ACHN (cell line): ENCODE measurements around the gene LIF.

Experiments used
- DNase-seq: peaks from one replicate; pipeline ENCODE4 v3.0.0-alpha.2; 2015
- in situ Hi-C: cut with HindIII; loops from 2 replicates; pipeline ENCODE4 v1.10.0; 2017; ENCODE audit warnings: low sequenced_read_pairs, low pct_ligation_motif_present, low pct_unique_long_range_greater_than_20kb

Gene LIF

DNA sequence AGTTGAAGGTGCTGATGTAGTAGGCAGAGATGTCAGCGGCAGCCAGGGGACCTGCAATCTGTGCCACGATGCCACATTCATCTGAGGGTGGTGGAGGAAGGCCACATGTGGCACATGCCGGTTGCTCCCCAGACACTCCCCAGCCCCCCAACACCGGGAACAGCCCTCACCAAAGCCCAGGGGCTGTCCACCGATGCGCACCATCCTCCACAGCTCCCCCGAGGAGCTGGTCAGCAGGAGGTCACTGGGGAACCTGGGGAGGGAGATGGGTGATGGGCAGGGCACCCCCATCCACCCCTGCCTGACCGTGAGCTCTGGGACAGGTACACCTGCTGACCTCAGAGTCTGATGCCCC, 39.3 kb upstream of the LIF start:
- no peak for DNase-seq
- in situ Hi-C loops = no loop called here

DNA sequence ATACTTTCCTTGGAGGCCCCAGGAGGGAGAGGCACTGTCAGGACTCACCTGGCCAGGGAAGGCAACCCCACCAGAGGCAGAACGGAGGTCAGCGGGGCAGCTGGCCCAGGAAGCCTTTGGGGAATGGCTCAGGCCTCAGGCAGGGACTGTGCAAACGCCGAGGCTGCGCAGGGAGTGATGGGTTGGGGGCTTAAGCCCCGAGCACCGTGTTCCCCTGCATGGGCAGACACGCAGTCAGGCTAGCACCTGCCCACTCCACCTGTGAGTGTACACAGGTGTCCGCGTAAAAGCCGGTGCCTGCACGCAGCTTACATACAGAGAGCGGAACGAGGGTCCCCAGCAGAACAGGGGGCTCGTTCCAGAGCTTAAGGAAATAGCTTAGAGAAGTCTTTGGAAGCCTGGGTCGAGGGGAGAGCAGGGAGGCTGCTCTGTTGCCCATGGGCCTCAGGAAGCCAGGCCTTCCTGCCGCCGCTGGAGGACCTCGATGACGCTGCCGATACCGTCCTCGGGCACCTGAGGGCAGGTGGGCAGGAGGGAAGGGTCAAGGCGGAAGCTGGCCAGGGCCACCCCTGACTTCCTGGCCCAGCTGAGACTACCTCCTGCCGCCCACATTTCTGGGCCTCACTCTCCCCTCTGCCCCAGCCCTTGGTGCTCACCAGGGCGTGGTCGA, 38.8 kb upstream of the LIF start:
- in situ Hi-C loops = no loop called here
- no peak for DNase-seq

DNA sequence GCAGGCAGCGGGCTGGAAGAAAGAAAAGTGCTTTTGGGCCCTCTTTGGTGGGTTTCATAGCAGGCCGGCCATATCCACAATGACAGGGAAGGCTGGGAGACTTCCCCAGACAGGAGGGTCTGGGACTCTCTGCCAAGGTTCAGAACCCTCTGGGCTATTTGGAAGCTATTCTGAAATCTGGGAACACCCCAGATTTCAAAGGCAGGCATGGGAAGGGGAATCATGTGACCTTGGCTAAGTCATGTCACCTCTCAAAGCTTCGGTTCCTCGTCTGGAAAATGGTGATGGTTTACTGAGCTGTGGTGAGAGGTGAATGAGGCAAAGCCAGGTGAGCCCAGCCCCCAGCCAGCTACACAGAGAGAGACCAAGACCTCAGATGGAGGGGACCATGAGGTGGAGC, 38.1 kb upstream of the LIF start:
- no peak for DNase-seq
- in situ Hi-C loops = no loop called here

DNA sequence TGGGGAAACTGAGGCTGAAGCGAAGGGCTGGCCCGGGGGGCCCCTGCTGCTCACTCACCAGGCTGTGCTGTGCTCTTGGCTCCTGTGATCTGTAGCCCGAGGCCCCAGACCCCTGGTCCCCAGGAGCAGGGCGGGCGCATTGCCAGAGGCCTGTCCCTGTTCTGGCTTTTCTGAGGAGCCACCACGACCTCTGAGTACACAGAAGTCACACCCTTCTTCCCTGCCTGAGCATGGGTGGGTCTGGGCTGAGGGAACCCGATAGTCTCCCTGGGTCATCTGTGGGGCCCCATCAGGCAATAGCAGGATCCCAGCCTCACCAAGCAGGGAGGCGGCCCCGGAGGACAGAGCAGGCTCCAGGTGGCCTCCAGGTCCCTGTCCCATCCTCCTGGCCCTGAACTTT, 37.6 kb upstream of the LIF start:
- in situ Hi-C loops = no loop called here
- DNase-seq = no peak

DNA sequence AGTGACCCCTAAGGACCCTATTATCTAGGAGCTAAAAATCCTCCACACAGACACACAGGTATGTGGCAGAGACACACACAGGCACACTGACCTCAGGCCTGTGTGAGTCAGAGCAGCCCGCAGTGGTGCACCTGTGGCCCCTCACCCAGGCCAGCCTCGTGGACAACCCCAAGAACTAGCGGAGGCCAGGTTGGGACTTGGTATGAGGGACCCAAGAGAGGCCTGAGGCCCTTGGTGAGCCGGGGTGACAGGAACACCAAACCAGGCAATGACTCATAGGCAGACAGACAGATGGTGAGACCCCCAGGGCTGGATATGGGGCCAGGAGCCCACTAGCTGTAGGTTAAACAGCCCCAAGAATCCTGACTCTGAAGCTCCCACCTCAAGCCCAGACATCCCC, 36.8 kb upstream of the LIF start:
- DNase-seq = no peak
- in situ Hi-C loops = no loop called here

DNA sequence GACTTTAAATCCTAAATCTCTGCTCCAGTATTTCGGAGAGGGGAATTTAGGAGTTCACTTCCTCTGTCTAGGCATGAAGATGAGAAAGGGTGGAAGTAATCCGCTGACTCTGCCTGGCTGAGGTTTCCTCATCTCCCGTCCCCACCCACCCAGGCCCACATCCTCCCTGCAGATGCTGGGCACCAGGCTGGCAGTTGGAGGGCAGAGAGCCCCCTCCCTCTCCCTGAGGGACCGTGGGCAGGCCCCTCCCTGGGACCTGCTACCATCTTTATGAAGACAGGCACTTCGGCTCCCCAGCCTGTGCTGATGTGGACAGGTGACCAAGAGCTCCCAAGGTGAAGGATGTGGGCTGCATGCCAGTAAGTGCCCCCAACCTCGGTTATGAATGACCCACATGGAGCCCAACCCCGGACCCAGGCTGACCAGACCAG, 36.1 kb upstream of the LIF start:
- no peak for DNase-seq
- in situ Hi-C loops = no loop called here

DNA sequence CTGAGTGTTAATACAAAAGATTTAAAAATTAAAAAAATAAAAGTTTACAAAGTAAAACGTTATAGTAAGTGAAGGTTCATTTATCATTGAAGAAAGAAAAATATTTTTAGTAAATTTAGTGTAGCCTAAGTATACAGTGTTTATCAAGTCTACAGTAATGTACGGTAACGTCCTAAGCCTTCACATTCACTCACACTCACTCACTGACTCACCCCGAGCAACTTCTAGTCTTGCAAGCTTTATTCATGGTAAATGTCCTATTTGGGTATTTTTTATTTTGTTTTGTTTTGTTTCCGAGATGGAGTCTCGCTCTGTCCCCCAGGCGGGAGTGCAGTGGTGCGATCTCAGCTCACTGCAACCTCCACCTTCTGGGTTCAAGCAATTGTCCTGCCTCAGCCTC, 33.9 kb upstream of the LIF start:
- in situ Hi-C loops = no loop called here
- DNase-seq = no peak

DNA sequence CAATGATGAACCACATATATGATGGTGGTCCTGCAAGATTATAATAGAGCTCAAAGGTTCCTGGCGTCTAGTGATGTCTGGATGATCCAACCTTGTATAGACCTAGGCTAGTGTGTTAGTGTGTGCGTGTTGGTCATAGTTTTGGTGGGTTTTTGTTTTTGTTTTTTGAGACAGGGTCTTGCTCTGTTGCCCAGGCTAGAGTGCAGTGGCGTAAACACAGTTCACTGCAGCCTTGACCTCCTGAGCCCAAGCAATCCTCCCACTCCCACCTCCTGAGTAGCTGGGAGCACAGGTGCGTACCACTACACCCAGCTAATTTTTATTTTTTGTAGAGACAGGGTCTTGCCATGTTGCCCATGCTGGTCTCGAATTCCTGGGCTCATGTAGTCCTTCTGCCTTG, 33.4 kb upstream of the LIF start:
- in situ Hi-C loops = no loop called here
- no peak for DNase-seq

DNA sequence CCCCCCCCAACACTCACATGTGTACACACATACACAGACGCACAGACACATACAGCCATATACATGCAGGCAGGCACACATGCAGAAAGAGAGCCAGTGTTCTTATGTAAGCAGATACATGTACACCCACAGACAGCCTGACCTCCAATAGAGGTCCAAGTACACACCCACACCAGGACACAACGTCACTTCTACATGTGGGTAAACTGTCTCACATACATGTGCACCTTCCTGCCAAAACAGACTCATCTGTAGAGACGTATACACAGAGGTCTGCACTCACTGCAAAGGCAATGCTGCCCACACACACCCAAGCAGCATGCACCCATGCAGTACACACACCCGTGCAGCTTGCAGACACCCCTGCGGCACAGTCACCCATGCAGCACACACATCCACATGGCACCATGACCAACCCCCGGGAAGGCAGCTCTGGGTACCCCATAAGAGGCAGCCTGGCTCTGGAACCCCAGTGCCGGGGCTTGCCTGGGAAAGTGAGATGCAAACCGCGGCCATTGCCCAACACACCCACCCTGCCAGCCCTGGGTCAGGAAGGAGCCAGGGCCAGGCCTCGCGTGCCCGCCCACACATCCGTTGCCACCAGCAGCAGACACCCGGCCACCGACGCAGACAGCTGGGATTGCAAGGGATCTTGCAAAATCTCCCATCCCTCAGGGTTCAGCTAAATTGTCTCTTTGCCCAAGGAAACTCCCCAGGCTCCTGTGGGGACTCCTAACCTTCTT, 32.7 kb upstream of the LIF start:
- DNase-seq = no peak
- in situ Hi-C loops = no loop called here

DNA sequence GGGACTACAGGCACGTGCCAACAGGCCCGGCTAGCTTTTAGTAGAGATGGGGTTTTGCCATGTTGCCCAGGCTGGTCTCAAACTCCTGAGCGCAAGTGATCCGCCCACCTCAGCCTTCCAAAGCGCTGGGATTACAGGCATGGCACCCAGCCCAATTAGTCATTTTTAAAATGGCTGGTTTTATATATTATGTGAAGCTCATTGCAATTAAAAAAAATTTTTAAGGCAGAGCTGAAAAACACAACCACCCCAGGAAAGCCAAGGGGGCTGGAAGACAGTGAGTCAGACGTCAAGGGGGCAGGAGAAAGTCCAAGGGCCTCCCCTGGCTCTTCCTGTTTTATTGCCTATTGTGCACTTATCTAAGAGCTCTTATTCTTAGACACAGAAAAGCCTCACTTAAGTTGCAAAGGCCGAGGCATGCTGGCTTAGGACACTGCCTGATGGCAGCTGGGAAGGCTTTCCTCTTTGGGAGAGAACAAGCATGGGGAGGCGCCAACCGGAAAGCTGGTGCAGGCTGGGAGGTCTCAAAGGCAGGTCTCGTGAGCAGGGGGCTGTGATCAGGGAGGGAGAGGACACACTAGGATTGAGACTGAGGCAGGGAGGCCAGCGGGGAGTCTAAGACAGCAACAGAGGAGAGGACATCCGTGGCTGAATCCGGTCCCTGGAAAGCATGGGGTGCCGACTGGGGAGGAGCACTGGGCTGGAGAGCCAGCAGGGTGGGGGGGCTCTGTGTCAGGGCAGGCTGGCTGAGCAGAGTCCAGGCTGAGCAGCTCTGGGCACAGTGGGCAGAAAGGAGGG, 31.2 kb upstream of the LIF start:
- no peak for DNase-seq

DNA sequence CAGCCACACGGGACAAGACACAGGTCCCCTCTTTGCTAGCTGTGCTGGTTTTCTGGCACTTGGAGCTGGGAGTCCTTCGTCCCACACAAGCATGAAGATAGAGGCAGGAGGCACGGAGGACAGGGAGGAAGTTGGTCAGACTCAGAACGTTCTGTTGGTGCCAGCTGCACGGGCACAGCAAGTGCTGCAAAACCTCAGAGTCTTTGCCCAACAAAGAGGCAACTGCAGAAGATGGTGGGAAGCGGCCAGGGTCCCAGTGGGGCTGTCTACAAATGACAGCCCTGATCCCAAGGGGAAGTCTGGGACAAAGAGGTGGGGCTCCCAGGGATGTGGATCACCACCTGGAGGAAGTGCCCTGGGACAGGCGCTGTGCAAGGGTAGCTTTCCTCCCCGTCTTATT, 29.5 kb upstream of the LIF start:
- in situ Hi-C loops = no loop called here
- DNase-seq = no peak

More for the DNA sequence above, 31.2 kb upstream of the LIF start:
- in situ Hi-C loops = no loop called here

DNA sequence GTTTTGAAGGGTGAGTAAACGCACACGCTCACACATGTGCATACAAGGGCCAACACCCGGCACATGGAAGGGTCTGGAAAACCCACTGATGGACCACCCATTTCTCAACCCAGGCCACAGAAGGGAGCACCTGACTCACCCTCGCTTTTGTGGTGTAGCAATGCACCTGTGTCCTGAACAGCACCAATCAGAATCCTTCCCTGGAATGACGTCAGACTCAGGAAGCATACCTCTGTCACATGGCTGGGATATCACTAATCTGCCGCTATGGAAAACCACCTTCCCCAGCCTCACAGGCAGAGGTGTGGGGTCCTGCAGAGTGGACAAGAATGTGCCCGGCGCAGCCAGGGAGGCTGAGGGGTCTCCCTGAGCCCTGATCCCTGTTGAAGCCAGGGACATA, 29.1 kb upstream of the LIF start:
- no peak for DNase-seq
- in situ Hi-C loops = no loop called here

DNA sequence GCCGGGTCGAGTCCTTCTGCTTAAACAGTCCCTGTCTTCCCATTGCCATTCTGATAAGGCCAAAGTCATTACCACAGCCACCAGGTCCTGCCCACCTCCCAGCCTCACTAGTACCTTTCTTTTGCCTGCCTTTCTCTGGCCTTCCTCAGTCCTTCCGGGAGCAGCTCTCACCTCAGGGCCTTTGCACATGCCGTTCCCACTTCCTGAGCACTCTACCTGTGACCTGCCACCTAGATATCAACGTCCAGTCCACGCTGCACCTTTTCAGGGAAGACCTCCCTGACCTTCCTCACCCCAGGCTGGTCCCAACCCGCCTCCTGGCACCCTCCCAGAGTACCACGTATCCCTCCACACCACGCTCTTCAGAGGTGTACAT, 27.9 kb upstream of the LIF start:
- in situ Hi-C loops = no loop called here
- no peak for DNase-seq

DNA sequence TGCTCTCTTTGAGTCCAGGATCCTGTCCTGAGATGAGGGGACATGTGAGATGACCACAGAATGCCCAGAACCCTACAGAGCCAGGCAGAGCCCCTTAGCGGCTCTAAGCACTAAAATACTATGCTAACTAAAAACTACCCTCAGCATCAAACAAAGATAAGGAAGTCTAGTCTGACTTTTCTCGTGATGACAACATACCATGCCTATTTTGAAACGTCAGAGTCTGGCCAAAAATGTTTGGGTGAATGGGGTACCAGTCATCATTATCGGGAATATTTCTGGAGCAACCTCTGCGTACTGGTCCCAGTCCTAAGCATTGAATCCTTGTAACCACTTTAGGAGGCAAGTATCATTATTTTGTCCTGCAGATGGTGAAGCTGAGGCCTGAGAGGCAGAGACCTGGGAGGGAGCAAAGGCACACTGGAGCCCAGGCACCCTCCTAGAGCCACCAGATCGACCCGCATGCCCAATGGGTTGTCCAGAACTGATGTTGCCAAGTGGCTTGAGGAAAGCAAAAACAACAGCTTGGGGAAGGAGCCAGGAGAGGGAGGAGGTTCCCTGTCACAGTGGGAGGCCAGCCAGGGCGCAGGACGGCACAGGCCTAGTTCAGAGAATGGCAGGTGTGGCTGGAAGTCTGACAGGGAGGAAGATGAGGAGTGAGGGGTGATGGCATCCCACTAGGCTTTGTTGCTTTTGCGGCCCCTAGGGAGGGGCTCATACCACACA, 27.3 kb upstream of the LIF start:
- in situ Hi-C loops = no loop called here
- no peak for DNase-seq

DNA sequence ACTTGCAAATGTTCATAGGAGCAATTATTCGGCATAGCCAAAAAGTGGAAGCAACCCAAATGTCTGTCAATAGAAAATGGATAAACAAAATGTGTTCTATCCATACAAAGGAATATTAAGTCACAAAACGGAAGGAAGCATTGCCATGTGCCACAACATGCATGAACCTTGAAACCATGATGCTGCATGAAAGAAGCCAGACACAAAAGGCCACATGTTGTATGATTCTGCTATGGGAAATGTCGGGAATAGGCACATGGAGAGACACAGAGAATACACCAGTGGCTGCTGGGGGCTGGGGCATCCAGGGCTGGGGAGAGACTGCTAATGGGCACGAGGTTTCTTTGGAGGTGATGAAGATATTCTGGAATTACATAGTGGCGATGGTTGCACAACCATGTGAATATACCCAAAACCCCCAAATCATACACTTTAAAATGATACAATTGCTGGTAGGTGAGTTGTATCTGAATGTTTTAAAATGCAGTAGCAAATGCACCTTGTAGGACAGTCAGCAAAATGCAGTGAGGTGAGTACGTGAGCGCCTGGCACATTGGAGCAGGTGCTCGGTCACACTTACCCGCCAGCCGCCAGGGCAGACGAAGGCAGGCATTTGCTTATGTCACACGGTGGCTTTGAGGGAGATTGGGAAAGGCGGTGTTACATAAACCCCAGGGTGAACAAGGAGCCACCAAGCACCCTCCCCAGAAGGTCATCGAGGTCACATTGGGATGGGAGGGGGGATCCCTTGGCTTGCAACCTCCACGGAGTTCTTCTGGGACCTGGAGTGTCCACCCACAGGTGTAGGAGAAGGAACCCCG, 26.4 kb upstream of the LIF start:
- in situ Hi-C loops = no loop called here
- DNase-seq = no peak

DNA sequence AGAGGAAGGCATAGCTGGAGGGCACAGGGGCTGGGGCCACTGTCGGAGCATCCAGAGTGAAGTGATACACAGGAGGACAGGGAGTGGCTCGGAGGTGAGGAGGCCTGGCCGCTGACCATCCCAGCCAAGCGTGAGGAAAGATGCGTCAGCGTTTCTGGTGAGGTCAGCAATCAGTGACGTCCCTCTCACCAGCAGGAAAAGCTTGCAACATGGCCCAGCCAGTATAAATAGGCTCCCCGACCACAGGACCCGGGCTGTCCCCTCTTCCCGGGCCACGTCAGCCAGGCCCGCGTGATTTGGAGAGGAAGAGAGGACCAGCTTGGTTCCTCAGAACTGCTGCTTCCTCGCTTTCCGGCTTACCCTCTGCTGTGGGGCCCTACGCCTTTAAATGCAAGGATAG, 24.3 kb upstream of the LIF start:
- in situ Hi-C loops = no loop called here
- no peak for DNase-seq

DNA sequence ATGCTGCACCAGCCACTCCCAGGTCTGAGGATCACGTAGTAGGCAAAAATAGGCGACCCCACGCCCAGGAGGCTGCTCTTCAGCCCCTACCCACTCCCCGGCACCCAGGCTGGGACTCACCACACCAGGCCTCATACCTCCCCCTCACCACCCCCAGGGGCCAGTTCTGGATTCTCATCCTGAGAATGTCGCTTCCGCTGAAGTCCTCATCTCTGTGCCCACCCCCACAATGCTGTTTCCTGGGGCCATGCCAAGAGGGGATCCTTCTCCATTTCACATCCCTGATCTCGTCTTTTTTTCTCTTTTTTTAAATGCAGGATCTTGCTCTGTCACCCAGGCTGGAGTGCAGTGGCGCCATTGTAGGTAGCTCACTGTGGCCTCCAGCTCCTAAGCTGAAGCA, 21.8 kb upstream of the LIF start:
- in situ Hi-C loops = no loop called here
- DNase-seq = no peak
